Osteocyte (in vitro differentiated cells): ENCODE results near the gene DDO. TPM values are rescaled to one million over a fixed set of nuclear protein-coding genes. Genes with fewer than 3 reads are reported as not detected.

ENCODE experiments used
- DNase-seq: peaks from one replicate; pipeline ENCODE4 v3.0.0; 2021; ENCODE audit warnings: mixed read lengths; ENCODE audit not compliant: unreplicated experiment; ENCODE audit errors: extremely low spot score
- H3K27ac Mint-ChIP-seq: one replicate; pipeline ENCODE4 v1.8.0; 2021; ENCODE audit warnings: mild to moderate bottlenecking, mixed read lengths; ENCODE audit not compliant: unreplicated experiment
- H3K27me3 Mint-ChIP-seq: one replicate; pipeline ENCODE4 v1.8.0; 2021; ENCODE audit warnings: mixed read lengths; ENCODE audit not compliant: unreplicated experiment
- H3K36me3 Mint-ChIP-seq: one replicate; pipeline ENCODE4 v1.8.0; 2021; ENCODE audit warnings: mixed read lengths; ENCODE audit not compliant: unreplicated experiment
- H3K4me1 Mint-ChIP-seq: one replicate; pipeline ENCODE4 v1.8.0; 2021; ENCODE audit warnings: mixed read lengths; ENCODE audit not compliant: unreplicated experiment
- H3K4me3 Mint-ChIP-seq: one replicate; pipeline ENCODE4 v1.8.0; 2021; ENCODE audit warnings: mild to moderate bottlenecking, moderate library complexity, mixed read lengths; ENCODE audit not compliant: unreplicated experiment
- H3K9me3 Mint-ChIP-seq: one replicate; pipeline ENCODE4 v1.8.0; 2021; ENCODE audit warnings: mixed read lengths; ENCODE audit not compliant: unreplicated experiment
- total RNA-seq: library from RNA; stranded (reverse); gene quantifications from 2 replicates; pipeline ENCODE4 v1.2.1, GENCODE V29; 2021
- TF ChIP-seq, protein P1 (sequence below): fragments of 200-600 bp; sonication (generic); IDR thresholded peaks from 2 replicates; pipeline ENCODE4 v1.5.0; 2021; ENCODE audit warnings: antibody characterized with exemption, mild to moderate bottlenecking, moderate library complexity

Gene DDO
- total RNA-seq, 1 donor from 2014 or later: not detected

DNA sequence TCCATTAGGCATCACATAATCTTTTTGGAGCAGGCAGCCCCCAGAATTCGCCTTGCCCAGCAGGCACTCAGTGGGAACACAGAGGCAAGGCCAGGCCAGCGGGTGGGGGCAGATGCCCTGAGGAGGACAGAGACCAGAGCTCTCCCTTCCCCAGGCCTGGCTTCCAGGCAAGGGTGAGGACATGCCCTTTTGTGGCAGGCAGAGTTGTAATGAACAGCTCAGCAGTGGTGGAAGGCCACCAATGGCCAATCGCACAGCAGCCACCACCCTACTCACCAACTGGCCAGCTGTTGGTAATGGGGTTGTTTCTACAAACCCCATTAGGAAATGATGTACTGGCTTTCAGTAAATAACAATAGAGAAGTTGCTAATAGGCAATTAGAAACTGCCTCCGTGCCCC, 15.4 kb upstream of the DDO start:
- Mint-ChIP-seq H3K9me3 (peaks cover 7% of the 10 kb centered on the region), H3K27ac (no peak overlapping the region), H3K4me1 (no peaks in the 10 kb centered on the region), H3K4me3 (no peak overlapping the region), H3K27me3 (peaks cover 24% of the 10 kb centered on the region), H3K36me3 (no peaks in the 10 kb centered on the region)
- TF ChIP-seq, protein P1, sequence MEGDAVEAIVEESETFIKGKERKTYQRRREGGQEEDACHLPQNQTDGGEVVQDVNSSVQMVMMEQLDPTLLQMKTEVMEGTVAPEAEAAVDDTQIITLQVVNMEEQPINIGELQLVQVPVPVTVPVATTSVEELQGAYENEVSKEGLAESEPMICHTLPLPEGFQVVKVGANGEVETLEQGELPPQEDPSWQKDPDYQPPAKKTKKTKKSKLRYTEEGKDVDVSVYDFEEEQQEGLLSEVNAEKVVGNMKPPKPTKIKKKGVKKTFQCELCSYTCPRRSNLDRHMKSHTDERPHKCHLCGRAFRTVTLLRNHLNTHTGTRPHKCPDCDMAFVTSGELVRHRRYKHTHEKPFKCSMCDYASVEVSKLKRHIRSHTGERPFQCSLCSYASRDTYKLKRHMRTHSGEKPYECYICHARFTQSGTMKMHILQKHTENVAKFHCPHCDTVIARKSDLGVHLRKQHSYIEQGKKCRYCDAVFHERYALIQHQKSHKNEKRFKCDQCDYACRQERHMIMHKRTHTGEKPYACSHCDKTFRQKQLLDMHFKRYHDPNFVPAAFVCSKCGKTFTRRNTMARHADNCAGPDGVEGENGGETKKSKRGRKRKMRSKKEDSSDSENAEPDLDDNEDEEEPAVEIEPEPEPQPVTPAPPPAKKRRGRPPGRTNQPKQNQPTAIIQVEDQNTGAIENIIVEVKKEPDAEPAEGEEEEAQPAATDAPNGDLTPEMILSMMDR: no peak
- DNase-seq: no peak

DNA sequence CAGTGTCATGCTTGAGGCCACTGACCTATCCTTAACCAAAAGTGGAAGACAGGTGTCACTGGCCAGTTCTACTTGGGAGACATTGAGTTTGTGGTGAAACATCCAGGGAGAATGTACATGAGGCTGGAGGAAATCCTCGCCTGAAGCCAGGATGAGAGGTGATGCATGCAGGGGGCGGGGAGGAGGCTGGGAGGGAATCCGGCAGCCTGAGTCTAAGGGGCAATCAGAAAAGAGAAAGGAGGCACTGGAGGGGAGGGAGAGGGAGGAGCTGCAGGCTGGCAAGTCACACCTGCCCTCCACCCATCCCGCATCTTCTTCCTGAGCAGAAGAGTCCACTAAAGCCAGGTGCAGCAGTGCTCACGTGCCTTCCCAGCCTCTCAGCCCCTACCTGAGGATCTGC, 14.9 kb upstream of the DDO start:
- TF ChIP-seq, protein P1: no peak
- Mint-ChIP-seq H3K36me3 (no peaks in the 10 kb centered on the region), H3K4me1 (no peaks in the 10 kb centered on the region), H3K27me3 (peaks cover 29% of the 10 kb centered on the region), H3K9me3 (peaks cover 3% of the 10 kb centered on the region), H3K27ac (no peak overlapping the region), H3K4me3 (no peak overlapping the region)
- DNase-seq: no peak

DNA sequence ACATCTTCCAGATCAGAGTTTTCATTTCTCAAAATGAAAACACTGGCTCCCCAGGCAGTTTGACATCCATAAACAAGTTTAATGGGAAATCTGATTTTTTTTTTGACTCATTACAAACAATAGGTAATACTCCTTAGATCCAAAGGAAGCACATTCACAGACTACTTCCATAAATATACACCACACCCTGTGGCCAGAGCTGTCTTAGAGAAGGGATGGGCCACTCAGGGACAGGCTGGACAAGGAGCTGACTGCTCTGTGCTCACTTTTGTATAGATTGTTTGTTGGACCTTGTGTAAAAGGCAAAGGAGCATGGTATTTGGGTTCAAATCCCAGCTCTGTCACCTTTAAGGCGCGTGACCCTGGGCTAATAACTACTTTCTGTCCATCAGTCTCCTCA, 12.8 kb upstream of the DDO start:
- no peak overlapping the region for H3K4me3 Mint-ChIP-seq
- TF ChIP-seq, protein P1: no peak
- no peaks in the 10 kb centered on the region for H3K4me1 Mint-ChIP-seq
- peaks cover 45% of the 10 kb centered on the region for H3K27me3 Mint-ChIP-seq
- H3K36me3 Mint-ChIP-seq: no peaks in the 10 kb centered on the region
- H3K9me3 Mint-ChIP-seq: no peaks in the 10 kb centered on the region
- no peak overlapping the region for H3K27ac Mint-ChIP-seq
- DNase-seq: no peak

DNA sequence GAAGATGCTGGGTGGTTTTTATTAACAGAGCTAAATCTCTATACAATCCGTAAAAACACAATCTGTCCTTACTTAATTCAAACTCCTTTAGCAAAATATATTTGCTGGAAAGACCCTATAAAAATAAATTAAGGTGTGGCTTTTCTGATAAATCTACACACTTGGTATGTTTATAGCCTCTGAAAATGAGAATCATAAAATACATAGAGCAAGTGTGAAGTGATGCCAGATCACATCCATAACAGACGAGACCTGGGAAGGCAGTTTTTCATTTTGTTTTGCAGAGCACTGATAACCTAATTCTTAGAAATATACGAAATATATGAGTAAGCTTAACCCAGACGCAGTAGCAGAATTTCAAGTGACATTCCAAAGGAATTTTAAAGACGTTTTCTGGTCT, 10.4 kb upstream of the DDO start:
- Mint-ChIP-seq H3K36me3 (no peaks in the 10 kb centered on the region), H3K27me3 (peaks cover 52% of the 10 kb centered on the region), H3K9me3 (no peaks in the 10 kb centered on the region), H3K27ac (no peak overlapping the region), H3K4me1 (no peaks in the 10 kb centered on the region), H3K4me3 (no peak overlapping the region)
- DNase-seq: no peak
- TF ChIP-seq, protein P1: no peak

DNA sequence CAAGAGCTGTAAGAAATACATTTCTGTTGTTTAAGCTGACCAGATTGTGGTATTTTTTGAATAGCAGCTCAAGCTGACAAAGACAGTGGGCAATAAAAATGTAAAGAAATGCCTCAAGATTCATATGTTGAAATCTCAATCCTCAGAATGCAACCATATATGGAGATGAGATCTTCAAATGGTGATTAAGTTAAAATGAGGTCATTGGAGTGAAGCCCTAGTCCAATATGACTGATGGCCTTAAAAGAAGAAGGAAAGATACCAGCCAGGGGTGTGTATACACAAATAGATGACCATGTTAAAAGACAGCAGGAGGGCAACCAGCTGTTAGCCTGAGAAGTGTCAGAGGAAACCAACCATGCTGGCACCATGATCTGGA, 7.1 kb upstream of the DDO start:
- Mint-ChIP-seq H3K27ac (no peak overlapping the region), H3K4me1 (no peaks in the 10 kb centered on the region), H3K9me3 (no peaks in the 10 kb centered on the region), H3K4me3 (no peak overlapping the region), H3K27me3 (peaks cover 56% of the 10 kb centered on the region), H3K36me3 (no peaks in the 10 kb centered on the region)
- TF ChIP-seq, protein P1: no peak
- DNase-seq: no peak
